GM12878 (cell line): Measurements from ENCODE around the gene CALN1. TPM values are rescaled to one million over a fixed set of nuclear protein-coding genes. Genes with fewer than 3 reads are reported as not detected.

Experiments
- ATAC-seq: fragments of 200-7000 bp; cut with Tn5 transposase; 3 replicates; pipeline ENCODE4 v1.9.1; 2020; ENCODE audit warnings: mild to moderate bottlenecking, moderate library complexity
- BruUV-seq: library from RNA; stranded (reverse); fragments of 400-500 nt; replicated peaks from 2 replicates; lab custom pipeline; 2021; lab: Mats Ljungman, UMichigan
- CTCF ChIA-PET: fragments of 300-600 bp; sonication (Branson Sonifier 250); formaldehyde crosslinking; extraction: SDS; loops from one replicate; lab custom pipeline; 2021; ENCODE audit warnings: inconsistent platforms; lab: Yijun Ruan, JAX
- POLR2A ChIA-PET: fragments of 350-600 bp; formaldehyde crosslinking; extraction: SDS; loops from one replicate; lab custom pipeline; 2021; ENCODE audit warnings: inconsistent platforms; lab: Charles Lee
- RAD21 ChIA-PET: fragments of 300-600 bp; sonication (Branson Sonifier 250); formaldehyde crosslinking; loops from one replicate; lab custom pipeline; 2023; ENCODE audit warnings: antibody characterized with exemption; ENCODE audit not compliant: unreplicated experiment; lab: Charles Lee
- SMC1A ChIA-PET: fragments of 300-600 bp; sonication (Branson Sonifier 250); formaldehyde crosslinking; loops from one replicate; lab custom pipeline; 2023; ENCODE audit not compliant: unreplicated experiment, uncharacterized antibody; lab: Charles Lee
- DNase-seq: peaks from one replicate; pipeline ENCODE4 v3.0.0-alpha.2; 2011; ENCODE audit warnings: low read depth, low spot score
- FAIRE-seq: peaks from 3 replicates; lab custom pipeline; 2011; peaks lifted over from hg19 to GRCh38; lab: Jason Lieb, UNC
- H2AFZ ChIP-seq: 2 replicates; pipeline ENCODE4 v1.6.0; 2011; ENCODE audit warnings: low read depth, low read length, control low read depth; ENCODE audit not compliant: control insufficient read depth
- H3K27ac ChIP-seq: 2 replicates; pipeline ENCODE4 v1.5.1; 2011; ENCODE audit warnings: control low read depth; ENCODE audit not compliant: control insufficient read depth, insufficient read depth
- H3K27me3 ChIP-seq, 2 experiments: replicated peaks in 1 of 2; 2 replicates each; pipeline versions ENCODE4 v1.6.0 to v1.6.1; 2011; ENCODE audit warnings: low read length in 1 of 2; ENCODE audit not compliant: control insufficient read depth in 2 of 2, insufficient read depth in 2 of 2
- H3K36me3 ChIP-seq, 2 experiments: 2 replicates each; pipeline ENCODE4 v1.5.1; 2011; ENCODE audit warnings: low read length in 1 of 2; ENCODE audit not compliant: control insufficient read depth in 2 of 2, insufficient read depth in 2 of 2
- H3K4me1 ChIP-seq: 2 replicates; pipeline ENCODE4 v1.6.1; 2011; ENCODE audit warnings: mild to moderate bottlenecking, low read length, moderate library complexity, mixed read lengths; ENCODE audit not compliant: control insufficient read depth, insufficient read depth
- H3K4me2 ChIP-seq: 2 replicates; pipeline ENCODE4 v1.6.0; 2011; ENCODE audit warnings: control low read depth; ENCODE audit not compliant: control insufficient read depth, insufficient read depth
- H3K4me3 ChIP-seq: fragments of 200-600 bp; sonication (generic); 2 replicates; pipeline ENCODE4 v1.5.1; 2016
- H3K79me2 ChIP-seq: 2 replicates; pipeline ENCODE4 v1.6.0; 2011; ENCODE audit warnings: low read length; ENCODE audit not compliant: control insufficient read depth, insufficient read depth
- H3K9ac ChIP-seq: 2 replicates; pipeline ENCODE4 v1.8.0; 2011; ENCODE audit warnings: low read length, control low read depth, mixed read lengths; ENCODE audit not compliant: control insufficient read depth, insufficient read depth
- H3K9me3 ChIP-seq: replicated peaks from 3 replicates; pipeline ENCODE4 v1.5.1; 2011; ENCODE audit warnings: mild to moderate bottlenecking, low read length; ENCODE audit not compliant: control insufficient read depth, insufficient read depth
- H4K20me1 ChIP-seq: 2 replicates; pipeline ENCODE4 v1.6.0; 2011; ENCODE audit not compliant: control insufficient read depth, insufficient read depth
- BHLHE40 ChIP-seq, 2 experiments: fragments of 450-650 bp in 1 of 2; IDR thresholded peaks; 2 replicates each; pipeline ENCODE4 v1.6.1; 2011 to 2017; ENCODE audit warnings: low read depth in 2 of 2, borderline replicate concordance in 1 of 2, improper control_type of control experiment in 1 of 2, low read length in 1 of 2, mild to moderate bottlenecking in 1 of 2
- MXI1 ChIP-seq: fragments of 150-350 bp; IDR thresholded peaks from 2 replicates; pipeline ENCODE4 v1.6.1; 2011; ENCODE audit warnings: low read depth, mild to moderate bottlenecking, inconsistent platforms, low read length, improper control_type of control experiment
- RAD21 ChIP-seq: IDR thresholded peaks from 2 replicates; pipeline ENCODE4 v1.6.1; 2011; ENCODE audit warnings: mild to moderate bottlenecking, low read depth, low read length, moderate library complexity; ENCODE audit not compliant: insufficient read depth
- STAT3 ChIP-seq: IDR thresholded peaks from 2 replicates; pipeline ENCODE4 v1.6.1; 2011; ENCODE audit warnings: low read depth, low read length, improper control_type of control experiment
- ZNF207 ChIP-seq: fragments of 450-650 bp; IDR thresholded peaks from 2 replicates; pipeline ENCODE4 v1.6.1; 2014; ENCODE audit warnings: antibody characterized with exemption, mild to moderate bottlenecking, borderline replicate concordance
- ZNF217 ChIP-seq: fragments of 450-650 bp; IDR thresholded peaks from 2 replicates; pipeline ENCODE4 v1.6.1; 2017; ENCODE audit warnings: antibody characterized with exemption, mild to moderate bottlenecking
- WGBS: methylation state at CpG from one replicate; pipeline ENCODE4 v1.1.6; 2016; ENCODE audit warnings: low lambda C conversion rate; ENCODE audit not compliant: insufficient replicate concordance, insufficient coverage; ENCODE audit errors: missing lambda C conversion rate; 5-methylcytosine and 5-hydroxymethylcytosine counted together
- in situ Hi-C: fragments of 300-500 bp; cut with MboI; formaldehyde crosslinking; loops from 9 replicates; pipeline ENCODE4 v1.14.3; 2018; ENCODE audit warnings: mixed read lengths
- intact Hi-C: fragments of 100-400 bp; cut with micrococcal nuclease; formaldehyde crosslinking; loops from one replicate; pipeline ENCODE4 v1.14.2; 2022; ENCODE audit not compliant: unreplicated experiment
- polyA plus RNA-seq, 11 experiments: library from polyadenylated mRNA; depleted of rRNA in 4 of 11; unstranded in 6 of 11; stranded (reverse) in 5 of 11; fragments of >200 nt; fragmentation: Nextera tagmentation in 4 of 11; fragmentation: Illumina TruSeq in 1 of 11; extraction: Ambion mirVana in 4 of 11; extraction: Trizol in 1 of 11; gene quantifications; 1 replicate in 1 of 11; 2 replicates in 10 of 11; pipeline versions ENCODE4 v1.2.1 to v1.2.3, GENCODE V29; 2011 to 2016; ENCODE audit warnings: inconsistent platforms in 2 of 11, missing spikeins in 2 of 11, low read depth in 1 of 11
- total RNA-seq, 4 experiments: library from RNA; depleted of rRNA in 3 of 4; stranded (reverse); fragments of >200 nt in 3 of 4; fragmentation: Illumina TruSeq in 1 of 4; extraction: Trizol in 1 of 4; gene quantifications; 2 replicates each; pipeline versions ENCODE4 v1.2.1 to v1.2.3, GENCODE V29; 2013 to 2021
- TF ChIP-seq, protein P1 (sequence below): fragments of 450-650 bp; IDR thresholded peaks from 2 replicates; pipeline ENCODE4 v1.6.1; 2017; ENCODE audit warnings: mild to moderate bottlenecking, moderate library complexity

CALN1 gene
- total and polyA plus RNA-seq, 10 of the 15 experiments (the other 5 are each of a cell fraction or from before 2014, with no cell fraction given): 0.48 to 15.3 (median 1.6) TPM

DNA sequence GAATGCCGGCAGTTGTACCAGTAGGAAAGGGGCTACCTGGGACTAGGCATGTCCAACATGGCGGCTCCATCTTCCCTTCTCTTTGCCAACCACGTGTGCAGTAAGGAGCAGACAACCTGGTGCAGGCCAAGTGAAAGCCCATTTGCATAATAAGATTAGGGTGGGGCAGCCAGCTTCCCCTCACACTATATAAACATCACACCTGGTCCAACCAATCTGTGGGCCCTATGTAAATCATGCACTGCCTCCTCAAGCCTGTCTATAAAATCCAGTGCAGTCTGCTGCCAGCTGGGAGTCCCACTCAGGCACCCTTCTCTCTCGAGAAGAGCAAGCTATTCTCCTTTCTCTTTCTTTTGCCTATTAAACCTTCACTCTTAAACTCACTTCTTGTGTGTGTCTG lies 429.3 kb downstream of the CALN1 start:
- 24% methylated on average over 4 of the region's 4 CpGs for WGBS
- RAD21 ChIA-PET: no interaction called here
- intact Hi-C loops: no loop called here
- POLR2A ChIA-PET: no interaction called here
- CTCF ChIA-PET: no interaction called here
- Histone ChIP-seq H3K4me2 (no peak overlapping the region), H2AFZ (no peak overlapping the region), H3K9ac (no peak overlapping the region), H3K9me3 (no peaks in the 10 kb centered on the region; the same call in 2 of the 3 replicates), H3K4me3 (no peak overlapping the region), H3K27me3 (no peaks in the 10 kb centered on the region), H3K4me1 (no peaks in the 10 kb centered on the region), H3K27ac (no peak overlapping the region), H3K36me3 (no peaks in the 10 kb centered on the region), H3K79me2 (no peaks in the 10 kb centered on the region)
- FAIRE-seq (no peak), ATAC-seq (no peak), DNase-seq (no peak)
- in situ Hi-C loops: no loop called here
- SMC1A ChIA-PET: no interaction called here
- TF ChIP-seq, protein P1, sequence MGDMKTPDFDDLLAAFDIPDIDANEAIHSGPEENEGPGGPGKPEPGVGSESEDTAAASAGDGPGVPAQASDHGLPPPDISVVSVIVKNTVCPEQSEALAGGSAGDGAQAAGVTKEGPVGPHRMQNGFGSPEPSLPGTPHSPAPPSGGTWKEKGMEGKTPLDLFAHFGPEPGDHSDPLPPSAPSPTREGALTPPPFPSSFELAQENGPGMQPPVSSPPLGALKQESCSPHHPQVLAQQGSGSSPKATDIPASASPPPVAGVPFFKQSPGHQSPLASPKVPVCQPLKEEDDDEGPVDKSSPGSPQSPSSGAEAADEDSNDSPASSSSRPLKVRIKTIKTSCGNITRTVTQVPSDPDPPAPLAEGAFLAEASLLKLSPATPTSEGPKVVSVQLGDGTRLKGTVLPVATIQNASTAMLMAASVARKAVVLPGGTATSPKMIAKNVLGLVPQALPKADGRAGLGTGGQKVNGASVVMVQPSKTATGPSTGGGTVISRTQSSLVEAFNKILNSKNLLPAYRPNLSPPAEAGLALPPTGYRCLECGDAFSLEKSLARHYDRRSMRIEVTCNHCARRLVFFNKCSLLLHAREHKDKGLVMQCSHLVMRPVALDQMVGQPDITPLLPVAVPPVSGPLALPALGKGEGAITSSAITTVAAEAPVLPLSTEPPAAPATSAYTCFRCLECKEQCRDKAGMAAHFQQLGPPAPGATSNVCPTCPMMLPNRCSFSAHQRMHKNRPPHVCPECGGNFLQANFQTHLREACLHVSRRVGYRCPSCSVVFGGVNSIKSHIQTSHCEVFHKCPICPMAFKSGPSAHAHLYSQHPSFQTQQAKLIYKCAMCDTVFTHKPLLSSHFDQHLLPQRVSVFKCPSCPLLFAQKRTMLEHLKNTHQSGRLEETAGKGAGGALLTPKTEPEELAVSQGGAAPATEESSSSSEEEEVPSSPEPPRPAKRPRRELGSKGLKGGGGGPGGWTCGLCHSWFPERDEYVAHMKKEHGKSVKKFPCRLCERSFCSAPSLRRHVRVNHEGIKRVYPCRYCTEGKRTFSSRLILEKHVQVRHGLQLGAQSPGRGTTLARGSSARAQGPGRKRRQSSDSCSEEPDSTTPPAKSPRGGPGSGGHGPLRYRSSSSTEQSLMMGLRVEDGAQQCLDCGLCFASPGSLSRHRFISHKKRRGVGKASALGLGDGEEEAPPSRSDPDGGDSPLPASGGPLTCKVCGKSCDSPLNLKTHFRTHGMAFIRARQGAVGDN: no peak
- no peak for TF ChIP-seq ZNF207
- no peak for TF ChIP-seq RAD21
- TF ChIP-seq, all 136 proteins: peak for 0
- H4K20me1 ChIP-seq: no peaks in the 10 kb centered on the region
- no TSS peak for BruUV-seq

GRCh38 chr7:71976645-71977044 lies 435.5 kb downstream of the CALN1 start:
- Histone ChIP-seq H3K4me1 (no peaks in the 10 kb centered on the region), H2AFZ (no peak overlapping the region), H4K20me1 (no peaks in the 10 kb centered on the region), H3K9me3 (no peaks in the 10 kb centered on the region; the same call in 2 of the 3 replicates), H3K4me3 (no peak overlapping the region), H3K27ac (no peak overlapping the region), H3K4me2 (no peak overlapping the region), H3K27me3 (no peaks in the 10 kb centered on the region), H3K79me2 (no peaks in the 10 kb centered on the region), H3K36me3 (no peaks in the 10 kb centered on the region), H3K9ac (no peak overlapping the region)
- RAD21 ChIA-PET: no interaction called here
- in situ Hi-C loops: no loop called here
- SMC1A ChIA-PET: no interaction called here
- POLR2A ChIA-PET: no interaction called here
- no peak for TF ChIP-seq MXI1
- TF ChIP-seq STAT3: no peak
- TF ChIP-seq BHLHE40 (IDR thresholded peaks at IDR 0.05; ENCODE audit: borderline replicate concordance in 1 of 2, low read depth in 2 of 2, low read length in 1 of 2): peak in 1 of 2 experiments; percentile 67; a peak in 2 of 4 replicates
- TF ChIP-seq ZNF217: no peak
- no peak for DNase-seq
- no TSS peak for BruUV-seq
- intact Hi-C loops: no loop called here
- ATAC-seq: no peak
- CTCF ChIA-PET: no interaction called here
- 34% methylated on average over 7 of the region's 7 CpGs for WGBS
- no peak for FAIRE-seq
